HG02798 (cell line): Measurements from ENCODE around the gene MIEF1.
A peak's percentile ranks its signal among the peaks of the same experiment; 100 is the strongest.

ENCODE experiments used
- ATAC-seq: cut with Tn5 transposase; IDR thresholded peaks from one replicate; pipeline ENCODE4 v1.9.1; 2021; ENCODE audit warnings: mild to moderate bottlenecking; ENCODE audit not compliant: unreplicated experiment, poor library complexity

The MIEF1 gene

GRCh38 chr22:39502109-39502788 lies at the start of gene MIEF1:
MIEF1 (plus strand) TSS chr22:39502290; CDS start chr22:39511295, 9,005 bp downstream.
- peak; percentile 94 for ATAC-seq

- no peak for ATAC-seq
These were observed 49.4 kb upstream of the MIEF1 start for GRCh38 chr22:39452740-39453040.

- no peak for ATAC-seq
These were observed 48.2 kb upstream of the MIEF1 start for GRCh38 chr22:39453765-39454378.

GRCh38 chr22:39454385-39454871 lies 47.7 kb upstream of the MIEF1 start:
- no peak for ATAC-seq

- ATAC-seq: no peak
These were observed 45.4 kb upstream of the MIEF1 start, which contains the start of gene MGAT3 for GRCh38 chr22:39456522-39457197. MGAT3 (plus strand) TSS chr22:39457012; CDS start chr22:39487348, 30,336 bp downstream.

GRCh38 chr22:39457198-39457555 lies 44.9 kb upstream of the MIEF1 start:
- ATAC-seq: no peak

GRCh38 chr22:39457556-39458443 lies 44.3 kb upstream of the MIEF1 start:
- ATAC-seq: no peak

- no peak for ATAC-seq
These were observed 43.5 kb upstream of the MIEF1 start for GRCh38 chr22:39458444-39459083.

- ATAC-seq: no peak
These were observed 42.4 kb upstream of the MIEF1 start for GRCh38 chr22:39459681-39460080.

- no peak for ATAC-seq
These were observed 39.5 kb upstream of the MIEF1 start for GRCh38 chr22:39462443-39463221.

- ATAC-seq: no peak
These were observed 38.8 kb upstream of the MIEF1 start for GRCh38 chr22:39463277-39463676.

GRCh38 chr22:39463931-39464390 lies 38.1 kb upstream of the MIEF1 start:
- ATAC-seq: no peak

GRCh38 chr22:39466228-39467006 lies 35.7 kb upstream of the MIEF1 start:
- ATAC-seq: no peak

GRCh38 chr22:39467390-39467895 lies 34.6 kb upstream of the MIEF1 start:
- no peak for ATAC-seq

- ATAC-seq: no peak
These were observed 33.4 kb upstream of the MIEF1 start for GRCh38 chr22:39468487-39469325.

- ATAC-seq: no peak
These were observed 32.8 kb upstream of the MIEF1 start for GRCh38 chr22:39469326-39469680.

GRCh38 chr22:39469681-39470450 lies 32.2 kb upstream of the MIEF1 start:
- ATAC-seq: no peak
